Measurements from ENCODE around the gene KCNT1. TPM values are rescaled to one million over a fixed set of nuclear protein-coding genes. Genes with fewer than 3 reads are reported as not detected.

The KCNT1 gene
- total RNA-seq, 1 experiment from 2014 or later: 0.51 TPM

GRCh38 chr9:135681161-135681560, 20.8 kb upstream of the KCNT1 start:
- Histone ChIP-seq H3K27ac (no peak overlapping the region), H3K27me3 (peaks cover 36% of the 10 kb centered on the region; the same call in 1 of the 2 replicates)

GRCh38 chr9:135683401-135684034, 18.5 kb upstream of the KCNT1 start:
- Histone ChIP-seq H3K4me3 (no peak overlapping the region), H3K27ac (no peak overlapping the region), H3K27me3 (peaks cover 36% of the 10 kb centered on the region; the same call in 1 of the 2 replicates)

More at GRCh38 chr9:135681161-135681560, 20.8 kb upstream of the KCNT1 start:
- Histone ChIP-seq H3K36me3 (no peaks in the 10 kb centered on the region), H3K9me3 (replicated peaks) (no peaks in the 10 kb centered on the region), H3K4me1 (no peaks in the 10 kb centered on the region), H3K4me3 (no peak overlapping the region)
- no peak for DNase-seq

GRCh38 chr9:135684691-135685090, 17.3 kb upstream of the KCNT1 start:
- Histone ChIP-seq H3K4me1 (no peaks in the 10 kb centered on the region), H3K27ac (no peak overlapping the region), H3K36me3 (no peaks in the 10 kb centered on the region), H3K4me3 (no peak overlapping the region), H3K27me3 (peaks cover 36% of the 10 kb centered on the region; the same call in 1 of the 2 replicates), H3K9me3 (replicated peaks) (no peaks in the 10 kb centered on the region)
- DNase-seq: no peak

More at GRCh38 chr9:135683401-135684034, 18.5 kb upstream of the KCNT1 start:
- H3K4me1 ChIP-seq: no peaks in the 10 kb centered on the region
- no peak for DNase-seq
- no peaks in the 10 kb centered on the region for H3K36me3 ChIP-seq
- H3K9me3 ChIP-seq (replicated peaks): no peaks in the 10 kb centered on the region

- H3K36me3 ChIP-seq: no peaks in the 10 kb centered on the region
- no peaks in the 10 kb centered on the region for H3K4me1 ChIP-seq
- H3K27me3 ChIP-seq: peaks cover 21% of the 10 kb centered on the region; the same call in 1 of the 2 replicates
- no peak overlapping the region for H3K4me3 ChIP-seq
- DNase-seq: no peak
- H3K27ac ChIP-seq: no peak overlapping the region
- no peaks in the 10 kb centered on the region for H3K9me3 ChIP-seq (replicated peaks)
Measured at GRCh38 chr9:135687216-135687615, 14.8 kb upstream of the KCNT1 start.

- no peak overlapping the region for H3K4me3 ChIP-seq
- peaks cover 6% of the 10 kb centered on the region; the same call in 1 of the 2 replicates for H3K27me3 ChIP-seq
- H3K4me1 ChIP-seq: peaks cover 9% of the 10 kb centered on the region; the same call in 1 of the 2 replicates
- no peaks in the 10 kb centered on the region for H3K36me3 ChIP-seq
- no peak for DNase-seq
- no peak overlapping the region for H3K27ac ChIP-seq
- H3K9me3 ChIP-seq (replicated peaks): no peaks in the 10 kb centered on the region
Measured at GRCh38 chr9:135689011-135689410, 13.0 kb upstream of the KCNT1 start.

GRCh38 chr9:135690836-135691570, 11.0 kb upstream of the KCNT1 start:
- Histone ChIP-seq H3K27me3 (no peaks in the 10 kb centered on the region), H3K4me3 (no peak overlapping the region), H3K4me1 (peaks cover 21% of the 10 kb centered on the region), H3K27ac (no peak overlapping the region), H3K36me3 (no peaks in the 10 kb centered on the region), H3K9me3 (replicated peaks) (no peaks in the 10 kb centered on the region)
- DNase-seq: no peak

- DNase-seq: no peak
- peaks cover 27% of the 10 kb centered on the region for H3K4me1 ChIP-seq
- H3K4me3 ChIP-seq: no peak overlapping the region
- no peaks in the 10 kb centered on the region for H3K9me3 ChIP-seq (replicated peaks)
- H3K27ac ChIP-seq: no peak overlapping the region
- no peaks in the 10 kb centered on the region for H3K36me3 ChIP-seq
- H3K27me3 ChIP-seq: no peaks in the 10 kb centered on the region
Measured at GRCh38 chr9:135692410-135692809, 9.6 kb upstream of the KCNT1 start.

GRCh38 chr9:135693265-135693664, 8.7 kb upstream of the KCNT1 start:
- Histone ChIP-seq H3K4me3 (no peak overlapping the region), H3K27me3 (no peaks in the 10 kb centered on the region), H3K36me3 (no peaks in the 10 kb centered on the region), H3K27ac (no peak overlapping the region), H3K4me1 (peaks cover 27% of the 10 kb centered on the region), H3K9me3 (replicated peaks) (no peaks in the 10 kb centered on the region)
- peak in 1 of 2 experiments; percentile 41 for DNase-seq

GRCh38 chr9:135693771-135694170, 8.2 kb upstream of the KCNT1 start:
- H3K4me3 ChIP-seq: no peak overlapping the region
- H3K36me3 ChIP-seq: no peaks in the 10 kb centered on the region
- H3K27ac ChIP-seq: no peak overlapping the region
- H3K4me1 ChIP-seq: peaks cover 27% of the 10 kb centered on the region
- no peak for DNase-seq
- no peaks in the 10 kb centered on the region for H3K9me3 ChIP-seq (replicated peaks)
- H3K27me3 ChIP-seq: no peaks in the 10 kb centered on the region

- Histone ChIP-seq H3K4me1 (peaks cover 27% of the 10 kb centered on the region), H3K36me3 (no peaks in the 10 kb centered on the region), H3K27ac (no peak overlapping the region), H3K27me3 (no peaks in the 10 kb centered on the region), H3K4me3 (no peak overlapping the region), H3K9me3 (replicated peaks) (no peaks in the 10 kb centered on the region)
- DNase-seq: no peak
Measured at GRCh38 chr9:135694414-135694813, 7.6 kb upstream of the KCNT1 start.

- H3K27me3 ChIP-seq: no peaks in the 10 kb centered on the region
- H3K27ac ChIP-seq: peak overlapping the region; percentile 62; the same call in 1 of the 2 replicates
- H3K9me3 ChIP-seq (replicated peaks): no peaks in the 10 kb centered on the region
- H3K4me3 ChIP-seq: no peak overlapping the region
- H3K4me1 ChIP-seq: peaks cover 27% of the 10 kb centered on the region
- no peak for DNase-seq
- no peaks in the 10 kb centered on the region for H3K36me3 ChIP-seq
Measured at GRCh38 chr9:135695036-135695435, 6.9 kb upstream of the KCNT1 start.

- H3K36me3 ChIP-seq: no peaks in the 10 kb centered on the region
- H3K27me3 ChIP-seq: no peaks in the 10 kb centered on the region
- no peaks in the 10 kb centered on the region for H3K9me3 ChIP-seq (replicated peaks)
- DNase-seq: peak; percentile 84 to 85
- peaks cover 27% of the 10 kb centered on the region for H3K4me1 ChIP-seq
- no peak overlapping the region for H3K4me3 ChIP-seq
- H3K27ac ChIP-seq: peak overlapping the region; percentile 62
Measured at GRCh38 chr9:135695642-135696041, 6.3 kb upstream of the KCNT1 start.

- Histone ChIP-seq H3K27ac (peak overlapping the region; percentile 62), H3K9me3 (replicated peaks) (no peaks in the 10 kb centered on the region), H3K36me3 (no peaks in the 10 kb centered on the region), H3K27me3 (no peaks in the 10 kb centered on the region), H3K4me1 (peaks cover 30% of the 10 kb centered on the region), H3K4me3 (no peak overlapping the region)
- no peak for DNase-seq
Measured at GRCh38 chr9:135696446-135696845, 5.5 kb upstream of the KCNT1 start.

- no peak overlapping the region for H3K4me3 ChIP-seq
- no peaks in the 10 kb centered on the region for H3K36me3 ChIP-seq
- no peaks in the 10 kb centered on the region for H3K9me3 ChIP-seq (replicated peaks)
- H3K27ac ChIP-seq: no peak overlapping the region
- DNase-seq: no peak
- H3K27me3 ChIP-seq: no peaks in the 10 kb centered on the region
- peaks cover 30% of the 10 kb centered on the region for H3K4me1 ChIP-seq
Measured at GRCh38 chr9:135697226-135697625, 4.8 kb upstream of the KCNT1 start.

- Histone ChIP-seq H3K27me3 (no peaks in the 10 kb centered on the region), H3K36me3 (no peaks in the 10 kb centered on the region), H3K9me3 (replicated peaks) (no peaks in the 10 kb centered on the region), H3K4me3 (no peak overlapping the region), H3K27ac (no peak overlapping the region), H3K4me1 (peaks cover 24% of the 10 kb centered on the region)
- DNase-seq: no peak
Measured at GRCh38 chr9:135698236-135698635, 3.7 kb upstream of the KCNT1 start.

Measured in SJCRH30 (cell line).